GM23248 (cell line): ENCODE measurements around the gene ARR3. TPM values are rescaled to one million over a fixed set of nuclear protein-coding genes. Genes with fewer than 3 reads are reported as not detected.
"Not testable (repeated sequence)": the region's sequence is repeated elsewhere in the genome, so short reads cannot be mapped to it uniquely, and the experiment has no call there.

ENCODE experiments used
- DNase-seq: peaks from one replicate; pipeline ENCODE4 v3.0.0-alpha.2; 2015
- H2AFZ ChIP-seq: fragments of 200-600 bp; sonication (generic); 2 replicates; pipeline ENCODE4 v1.6.1; 2016; ENCODE audit warnings: antibody characterized with exemption
- H3F3A ChIP-seq: fragments of 200-600 bp; sonication (generic); 2 replicates; pipeline ENCODE4 v1.6.1; 2016; ENCODE audit warnings: mild to moderate bottlenecking, antibody characterized with exemption, mixed run types; ENCODE audit not compliant: insufficient read depth
- H3K27ac ChIP-seq: fragments of 200-600 bp; sonication (generic); 2 replicates; pipeline ENCODE4 v1.5.1; 2016; ENCODE audit warnings: mild to moderate bottlenecking
- H3K27me3 ChIP-seq: fragments of 200-600 bp; sonication (generic); replicated peaks from 2 replicates; pipeline ENCODE4 v1.6.1; 2016; ENCODE audit warnings: mild to moderate bottlenecking; ENCODE audit not compliant: insufficient read depth
- H3K36me3 ChIP-seq: fragments of 200-600 bp; sonication (generic); 2 replicates; pipeline ENCODE4 v1.6.1; 2016; ENCODE audit warnings: low read depth, mild to moderate bottlenecking
- H3K4me1 ChIP-seq: fragments of 200-600 bp; sonication (generic); 2 replicates; pipeline ENCODE4 v1.6.1; 2016; ENCODE audit warnings: mild to moderate bottlenecking; ENCODE audit not compliant: insufficient read depth
- H3K4me2 ChIP-seq: fragments of 200-600 bp; sonication (generic); one replicate; pipeline ENCODE4 v1.6.1; 2016; ENCODE audit warnings: mild to moderate bottlenecking; ENCODE audit not compliant: unreplicated experiment
- H3K4me3 ChIP-seq: fragments of 200-600 bp; sonication (generic); 2 replicates; pipeline ENCODE4 v1.5.1; 2016; ENCODE audit warnings: mild to moderate bottlenecking
- H3K79me2 ChIP-seq: fragments of 200-600 bp; sonication (generic); 2 replicates; pipeline ENCODE4 v1.6.1; 2016; ENCODE audit warnings: mild to moderate bottlenecking; ENCODE audit not compliant: insufficient read depth
- H3K9ac ChIP-seq: fragments of 200-600 bp; sonication (generic); 2 replicates; pipeline ENCODE4 v1.6.1; 2016; ENCODE audit warnings: mild to moderate bottlenecking
- H3K9me2 ChIP-seq: fragments of 200-600 bp; sonication (generic); 2 replicates; pipeline ENCODE4 v1.6.1; 2016; ENCODE audit warnings: mixed run types, mild to moderate bottlenecking, moderate library complexity; ENCODE audit not compliant: insufficient read depth
- H3K9me3 ChIP-seq: fragments of 200-600 bp; sonication (generic); one replicate; pipeline ENCODE4 v1.6.1; 2017; ENCODE audit warnings: low read depth
- H4K20me1 ChIP-seq: fragments of 200-600 bp; sonication (generic); 2 replicates; pipeline ENCODE4 v1.6.0; 2016; ENCODE audit not compliant: insufficient read depth
- EZH2 ChIP-seq: fragments of 200-600 bp; sonication (generic); IDR thresholded peaks from 2 replicates; pipeline ENCODE4 v1.6.1; 2018; ENCODE audit warnings: antibody characterized with exemption, mild to moderate bottlenecking; ENCODE audit not compliant: insufficient read depth, poor library complexity, severe bottlenecking
- EZH2phosphoT487 ChIP-seq: fragments of 200-600 bp; sonication (generic); IDR thresholded peaks from 2 replicates; pipeline ENCODE4 v1.6.1; 2018; ENCODE audit warnings: antibody characterized with exemption, moderate library complexity, mild to moderate bottlenecking, low read depth; ENCODE audit not compliant: insufficient read depth
- WGBS, 2 experiments: methylation state at CpG; one replicate each; pipeline ENCODE4 v1.1.6; 2015 to 2017; ENCODE audit warnings: low lambda C conversion rate in 2 of 2, low coverage in 1 of 2; ENCODE audit errors: missing lambda C conversion rate in 2 of 2; 5-methylcytosine and 5-hydroxymethylcytosine counted together
- in situ Hi-C: fragments of 300-500 bp; cut with MboI; formaldehyde crosslinking; loops from 2 replicates; pipeline ENCODE4 v1.15.0; 2020
- polyA plus RNA-seq: library from polyadenylated mRNA; unstranded; fragments of >200 nt; fragmentation: Nextera tagmentation; extraction: Ambion mirVana; gene quantifications from 2 replicates; pipeline ENCODE4 v1.2.1, GENCODE V29; 2016
- total RNA-seq: library from RNA; depleted of rRNA; stranded (reverse); fragments of >200 nt; shearing (Covaris generic); gene quantifications from 2 replicates; pipeline ENCODE4 v1.2.3, GENCODE V29; 2014

The ARR3 gene
- total and polyA plus RNA-seq, 2 experiments from 2014 or later: not detected

- Histone ChIP-seq H3K9me2 (no peaks in the 10 kb centered on the region), H3K9me3 (no peaks in the 10 kb centered on the region), H3K4me1 (peaks cover 3% of the 10 kb centered on the region; the same call in 1 of the 2 replicates), H3F3A (no peaks in the 10 kb centered on the region), H3K9ac (no peak overlapping the region), H3K36me3 (no peaks in the 10 kb centered on the region), H3K79me2 (peaks cover 59% of the 10 kb centered on the region), H4K20me1 (no peaks in the 10 kb centered on the region), H3K4me3 (no peak overlapping the region), H3K27me3 (no peaks in the 10 kb centered on the region), H2AFZ (peak overlapping the region; percentile 69; the same call in 1 of the 2 replicates), H3K4me2 (no peak overlapping the region), H3K27ac (no peak overlapping the region)
- DNase-seq: peak; percentile 30
- in situ Hi-C loops: no loop called here
- WGBS, 2 experiments: 89 to 94% methylated on average over 5 of the region's 5 CpGs
- TF ChIP-seq EZH2 (no peak), EZH2phosphoT487 (no peak)
Measured at GRCh38 chrX:70293621-70294020, 25.5 kb downstream of the ARR3 start.

- WGBS, 2 experiments: 75 to 77% methylated on average over 3 of the region's 3 CpGs
- no peaks in the 10 kb centered on the region for H3K36me3 ChIP-seq
- peak; percentile 27 for DNase-seq
- peak overlapping the region; percentile 60 for H2AFZ ChIP-seq
- H3F3A ChIP-seq: no peaks in the 10 kb centered on the region
- H3K4me2 ChIP-seq: no peak overlapping the region
- no peaks in the 10 kb centered on the region for H3K4me1 ChIP-seq
- no peaks in the 10 kb centered on the region for H3K27me3 ChIP-seq
- H3K27ac ChIP-seq: no peak overlapping the region
- no peaks in the 10 kb centered on the region for H3K9me2 ChIP-seq
- H3K9me3 ChIP-seq: no peaks in the 10 kb centered on the region
- in situ Hi-C loops: no loop called here
- no peak overlapping the region for H3K4me3 ChIP-seq
- TF ChIP-seq EZH2phosphoT487 (no peak), EZH2 (no peak)
- no peaks in the 10 kb centered on the region for H4K20me1 ChIP-seq
- no peaks in the 10 kb centered on the region; the same call in 1 of the 2 replicates for H3K79me2 ChIP-seq
- H3K9ac ChIP-seq: no peak overlapping the region
Measured at GRCh38 chrX:70301716-70302115, 33.6 kb downstream of the ARR3 start.

GRCh38 chrX:70313503-70313902, 45.4 kb downstream of the ARR3 start:
- H3K27ac ChIP-seq: no peak overlapping the region
- H3F3A ChIP-seq: no peaks in the 10 kb centered on the region
- H3K27me3 ChIP-seq: no peaks in the 10 kb centered on the region
- no peaks in the 10 kb centered on the region for H3K9me3 ChIP-seq
- H3K9me2 ChIP-seq: no peaks in the 10 kb centered on the region
- no peak overlapping the region for H3K4me2 ChIP-seq
- peak; percentile 28 for DNase-seq
- H3K36me3 ChIP-seq: no peaks in the 10 kb centered on the region
- no peak overlapping the region for H3K4me3 ChIP-seq
- H3K4me1 ChIP-seq: peaks cover 5% of the 10 kb centered on the region; the same call in 1 of the 2 replicates
- in situ Hi-C loops: no loop called here
- peaks cover 8% of the 10 kb centered on the region for H3K79me2 ChIP-seq
- no peak overlapping the region for H3K9ac ChIP-seq
- no peaks in the 10 kb centered on the region for H4K20me1 ChIP-seq
- H2AFZ ChIP-seq: no peak overlapping the region
- 80 to 100% methylated on average over 1 of the region's 1 CpG for WGBS, 2 experiments
- TF ChIP-seq EZH2phosphoT487 (no peak), EZH2 (no peak)

GRCh38 chrX:70322784-70323183, 54.6 kb downstream of the ARR3 start:
- H4K20me1 ChIP-seq: no peaks in the 10 kb centered on the region
- in situ Hi-C loops: no loop called here

GRCh38 chrX:70323628-70324027, 55.5 kb downstream of the ARR3 start:
- H3K27ac ChIP-seq, H3K9me2 ChIP-seq, in situ Hi-C loops, H3K4me2 ChIP-seq, H4K20me1 ChIP-seq, H3F3A ChIP-seq, H3K9ac ChIP-seq, H2AFZ ChIP-seq, H3K36me3 ChIP-seq, H3K27me3 ChIP-seq, DNase-seq, H3K4me1 ChIP-seq, H3K9me3 ChIP-seq, H3K4me3 ChIP-seq, H3K79me2 ChIP-seq: not testable (repeated sequence)
- 96 to 100% methylated on average over 6 of the region's 6 CpGs for WGBS, 2 experiments

More at GRCh38 chrX:70322784-70323183, 54.6 kb downstream of the ARR3 start:
- 97% methylated on average over 4 of the region's 4 CpGs for WGBS, 2 experiments
- no peak overlapping the region for H3K4me2 ChIP-seq
- H3K27me3 ChIP-seq: no peaks in the 10 kb centered on the region
- no peaks in the 10 kb centered on the region for H3F3A ChIP-seq
- H3K9ac ChIP-seq: no peak overlapping the region
- H3K9me2 ChIP-seq: no peaks in the 10 kb centered on the region
- H2AFZ ChIP-seq: no peak overlapping the region
- DNase-seq: no peak
- no peaks in the 10 kb centered on the region for H3K9me3 ChIP-seq
- H3K79me2 ChIP-seq: no peaks in the 10 kb centered on the region
- H3K4me1 ChIP-seq: no peaks in the 10 kb centered on the region
- no peak overlapping the region for H3K27ac ChIP-seq
- no peaks in the 10 kb centered on the region for H3K36me3 ChIP-seq
- no peak overlapping the region for H3K4me3 ChIP-seq
- TF ChIP-seq EZH2phosphoT487: no peak
- no peak for TF ChIP-seq EZH2
